GM21723 (cell line): ENCODE measurements around the gene TMEM119.
"Not testable (repeated sequence)": the region's sequence is repeated elsewhere in the genome, so short reads cannot be mapped to it uniquely, and the experiment has no call there.

Experiments used
- ATAC-seq: cut with Tn5 transposase; IDR thresholded peaks from one replicate; pipeline ENCODE4 v1.9.1; 2021; ENCODE audit warnings: mild to moderate bottlenecking, moderate library complexity; ENCODE audit not compliant: unreplicated experiment

Gene TMEM119

GRCh38 chr12:108635201-108635996 lies 37.5 kb upstream of the TMEM119 start:
- peak; percentile 58 for ATAC-seq

GRCh38 chr12:108634341-108634751 lies 36.5 kb upstream of the TMEM119 start:
- no peak for ATAC-seq

GRCh38 chr12:108633534-108634248 lies 35.8 kb upstream of the TMEM119 start, which contains the start of gene SELPLG:
Gene SELPLG, minus strand, starts transcription at chr12:108633894. Its CDS starts 9,587 bp downstream, at chr12:108624307.
- peak; percentile 57 for ATAC-seq

DNA sequence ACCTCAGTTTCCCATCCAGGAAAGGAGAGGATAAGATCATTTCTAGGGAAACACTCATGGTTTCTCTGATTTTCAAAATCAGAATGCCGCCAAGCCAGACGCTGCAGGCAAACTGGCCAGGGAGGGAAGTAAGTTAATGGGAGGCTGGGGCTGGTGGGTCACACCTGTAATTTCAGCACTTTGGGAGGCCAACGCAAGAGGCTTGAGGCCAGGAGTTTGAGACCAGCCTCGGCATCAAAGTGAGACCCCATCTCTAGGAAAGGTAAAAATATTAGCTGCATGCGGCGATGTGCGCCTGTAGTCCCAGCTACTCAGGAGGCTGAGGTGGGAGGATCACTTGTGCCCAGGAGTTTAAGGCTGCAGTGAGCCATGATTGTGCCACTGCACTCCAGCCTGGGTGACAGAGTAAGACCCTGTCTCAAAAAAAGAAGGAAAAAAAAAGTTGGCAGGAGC lies 35.2 kb upstream of the TMEM119 start:
- no peak for ATAC-seq

DNA sequence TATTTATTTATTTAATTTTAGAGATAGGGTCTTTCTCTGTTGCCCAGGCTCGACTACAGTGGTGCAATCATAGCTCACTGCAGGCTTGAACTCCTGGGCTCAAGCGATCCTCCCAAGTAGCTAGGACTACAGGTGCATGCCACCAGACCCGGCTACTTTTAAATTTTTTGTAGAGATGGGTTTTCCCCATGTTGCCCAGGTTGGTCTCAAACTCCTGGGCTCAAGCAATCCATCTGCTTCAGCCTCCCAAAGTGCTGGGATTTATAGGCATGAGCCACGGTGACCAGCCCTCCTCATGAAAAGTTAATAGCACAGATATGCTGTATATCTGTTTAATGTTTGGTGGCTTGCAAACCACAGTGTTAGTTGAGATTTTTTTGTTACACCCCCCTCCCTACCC lies 33.4 kb upstream of the TMEM119 start:
- ATAC-seq = not testable (repeated sequence)

GRCh38 chr12:108630481-108631207 lies 32.8 kb upstream of the TMEM119 start:
- no peak for ATAC-seq

DNA sequence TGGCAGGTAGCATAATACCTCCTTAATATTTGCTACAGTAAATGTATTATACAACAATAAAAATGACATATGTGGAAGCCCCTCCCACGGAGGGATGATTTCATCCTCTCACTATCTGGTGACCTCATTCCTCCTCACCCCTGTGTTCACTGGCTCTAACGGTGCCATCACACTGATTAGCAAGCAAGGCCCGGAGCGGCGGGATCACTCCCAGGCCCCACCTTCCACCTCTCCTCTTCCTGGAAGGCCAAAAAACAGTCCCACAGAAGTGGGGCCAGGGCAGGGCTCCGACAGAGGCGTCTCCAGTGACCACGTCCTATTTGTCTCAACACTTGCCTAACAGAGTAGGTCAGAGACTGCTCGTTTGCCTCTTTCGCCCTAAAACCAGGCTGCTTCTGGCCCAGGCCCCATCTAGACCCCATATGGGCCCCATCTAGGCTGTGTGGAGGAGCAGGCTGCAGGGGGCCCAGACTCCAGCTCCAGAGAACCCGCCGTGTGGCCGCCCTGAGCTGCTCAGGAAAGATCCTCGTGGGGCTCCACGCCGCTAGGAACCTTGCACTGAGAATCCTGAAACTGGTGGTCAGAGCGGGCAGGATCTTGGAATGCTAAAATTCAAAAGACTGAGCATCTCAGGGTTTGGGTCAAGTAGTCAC lies 32.1 kb upstream of the TMEM119 start:
- no peak for ATAC-seq

GRCh38 chr12:108629151-108629550 lies 31.3 kb upstream of the TMEM119 start:
- no peak for ATAC-seq

DNA sequence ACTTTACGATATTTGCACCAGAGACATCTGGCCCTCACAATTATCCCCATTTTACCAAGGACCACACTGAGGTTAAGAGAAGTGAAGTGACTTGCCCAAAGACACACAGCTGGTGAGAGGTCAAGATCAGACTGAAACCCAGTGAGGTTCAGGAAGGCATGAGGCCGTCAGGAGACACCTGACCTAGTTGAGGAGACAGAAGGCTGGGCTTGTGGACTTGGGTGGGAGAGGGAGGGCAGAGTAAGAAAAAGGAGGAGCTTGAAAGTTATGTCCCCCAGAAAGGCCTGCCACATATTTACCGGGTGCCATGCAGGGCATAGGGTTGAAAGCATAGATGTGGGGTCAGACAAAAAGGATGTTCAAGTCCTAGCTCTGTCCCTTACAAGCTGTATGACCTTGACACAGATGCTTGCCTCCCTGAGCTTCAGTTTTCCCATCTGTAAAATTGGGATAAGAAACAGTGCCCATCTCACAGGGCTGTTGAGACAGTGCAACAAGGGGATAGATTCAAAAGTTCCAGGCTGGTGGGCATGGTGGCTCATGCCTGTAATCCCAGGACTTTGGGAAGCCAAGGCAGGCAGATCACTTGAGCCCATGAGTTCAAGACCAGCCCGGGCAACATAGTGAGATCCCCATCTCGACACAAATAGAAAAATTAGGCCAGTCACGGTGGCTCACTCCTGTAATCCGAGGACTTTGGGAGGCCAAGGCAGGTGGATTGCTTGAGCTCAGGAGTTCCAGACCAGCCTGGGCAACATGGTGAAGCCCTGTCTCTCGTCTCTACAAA lies 29.4 kb upstream of the TMEM119 start:
- ATAC-seq = no peak

- no peak for ATAC-seq
Observed at GRCh38 chr12:108625228-108625627, 27.3 kb upstream of the TMEM119 start.

- no peak for ATAC-seq
Observed at GRCh38 chr12:108623577-108623976, 25.7 kb upstream of the TMEM119 start.

- no peak for ATAC-seq
Observed at GRCh38 chr12:108622921-108623514, 25.1 kb upstream of the TMEM119 start.

- no peak for ATAC-seq
Observed at GRCh38 chr12:108622421-108622820, 24.5 kb upstream of the TMEM119 start.

GRCh38 chr12:108621161-108621560 lies 23.3 kb upstream of the TMEM119 start:
- no peak for ATAC-seq

GRCh38 chr12:108620236-108620879 lies 22.5 kb upstream of the TMEM119 start:
- ATAC-seq = no peak

- ATAC-seq = no peak
Observed at GRCh38 chr12:108619369-108620160, 21.7 kb upstream of the TMEM119 start.

GRCh38 chr12:108618953-108619274 lies 21.0 kb upstream of the TMEM119 start:
- not testable (repeated sequence) for ATAC-seq
